Gastrocnemius medialis (tissue), 4 donors: ENCODE data around the gene CST7. TPM values are rescaled to one million over a fixed set of nuclear protein-coding genes. Genes with fewer than 3 reads are reported as not detected.

Source experiments
- ATAC-seq, 2 donors: fragments of 150-250 bp; one replicate each; pipeline ENCODE4 v1.9.1; 2016
- DNase-seq, 2 donors: peaks; one replicate each; pipeline ENCODE4 v3.0.0-alpha.2; 2019
- H3K27ac ChIP-seq, 4 donors: fragments of 200-600 bp; sonication (generic); 1 replicate in 1 of 4; 2 replicates in 3 of 4; pipeline ENCODE4 v1.5.1; 2016 to 2018; ENCODE audit warnings: mild to moderate bottlenecking in 2 of 4, moderate library complexity in 1 of 4
- H3K27me3 ChIP-seq, 3 donors: fragments of 200-600 bp; sonication (generic) in 2 of 3; 1 replicate in 1 of 3; 2 replicates in 2 of 3; pipeline versions ENCODE4 v1.5.1 to v1.6.0; 2016 to 2019; ENCODE audit warnings: mild to moderate bottlenecking in 1 of 3, moderate library complexity in 1 of 3
- H3K36me3 ChIP-seq, 2 donors: fragments of 200-600 bp; sonication (generic) in 1 of 2; one replicate each; pipeline ENCODE4 v1.5.1; 2017 to 2018
- H3K4me1 ChIP-seq, 2 donors: fragments of 200-600 bp; sonication (generic) in 1 of 2; one replicate each; pipeline ENCODE4 v1.5.1; 2016 to 2017; ENCODE audit warnings: mild to moderate bottlenecking in 2 of 2
- H3K4me3 ChIP-seq, 4 donors: fragments of 200-600 bp; sonication (generic) in 3 of 4; 1 replicate in 1 of 4; 2 replicates in 3 of 4; pipeline ENCODE4 v1.5.1; 2016 to 2019; ENCODE audit warnings: mild to moderate bottlenecking in 2 of 4
- H3K9me3 ChIP-seq, 3 donors: fragments of 200-600 bp; sonication (generic) in 2 of 3; 1 replicate in 1 of 3; 2 replicates in 2 of 3; pipeline ENCODE4 v1.5.1; 2016 to 2019
- CTCF ChIP-seq, 5 experiments: fragments of 450-650 bp in 3 of 5; fragments of 200-600 bp in 2 of 5; sonication (generic) in 2 of 5; IDR thresholded peaks in 4 of 5; conservative IDR thresholded peaks in 1 of 5; 1 replicate in 4 of 5; 2 replicates in 1 of 5; pipeline ENCODE4 v1.5.1; 2016 to 2019; ENCODE audit warnings: antibody characterized with exemption in 5 of 5, mild to moderate bottlenecking in 3 of 5, moderate library complexity in 3 of 5
- POLR2A ChIP-seq, 2 donors: fragments of 450-650 bp; IDR thresholded peaks; one replicate each; pipeline ENCODE4 v1.6.1; 2017; ENCODE audit warnings: antibody characterized with exemption in 2 of 2, mild to moderate bottlenecking in 2 of 2, moderate library complexity in 2 of 2
- in situ Hi-C, 4 donors: fragments of 200-750 bp; cut with MboI; loops; one replicate each; pipeline versions ENCODE4 v1.15.0 to v1.8.0; 2017; ENCODE audit warnings: low sequenced_read_pairs in 4 of 4
- intact Hi-C: fragments of 100-400 bp; cut with DNase I; formaldehyde crosslinking; loops from one replicate; pipeline ENCODE4 v1.15.1; 2023; ENCODE audit warnings: low total_unique reads
- total RNA-seq, 4 donors: library from RNA; depleted of rRNA; stranded (reverse); fragments of >200 nt; gene quantifications; one replicate each; pipeline versions ENCODE4 v1.1.0 to v1.2.3, GENCODE V29; 2016

Gene CST7
- total RNA-seq, 4 donors from 2014 or later = 0.91 to 1.9 (median 1.0) TPM; not detected in 1

GRCh38 chr20:24985802-24986201, 36.7 kb downstream of the CST7 start:
- DNase-seq = peak; percentile 26 to 68
- intact Hi-C loops = no loop called here
- Histone ChIP-seq H3K4me3 (no peak overlapping the region), H3K4me1 (peaks cover 45 to 46% of the 10 kb centered on the region in 2 donors), H3K27ac (peak overlapping the region; percentile 72 to 84 (median 80)), H3K36me3 (peaks cover 0 to 13% of the 10 kb centered on the region in 2 donors), H3K9me3 (no peaks in the 10 kb centered on the region), H3K27me3 (no peaks in the 10 kb centered on the region)
- peak; percentile 85 to 87 for ATAC-seq
- in situ Hi-C loops = loop anchor here (25.0 kb wide), 5 partner anchors 201 to 1349 kb away; partner anchors contain the start of genes CST3 (in 1 of the 4) and ENTPD6 (in 1 of the 4)
- TF ChIP-seq POLR2A (IDR thresholded peaks at IDR 0.05) (no peak), CTCF (IDR thresholded peaks at IDR 0.05 in 4 of 5, conservative IDR thresholded peaks at IDR 0.05 in 1 of 5) (no peak)

GRCh38 chr20:24986436-24987015, 37.5 kb downstream of the CST7 start:
- in situ Hi-C loops (loop anchor here (25.0 kb wide), 5 partner anchors 201 to 1349 kb away; partner anchors contain the start of genes CST3 (in 1 of the 4) and ENTPD6 (in 1 of the 4)), intact Hi-C loops (no loop called here)

GRCh38 chr20:24987244-24987643, 38.2 kb downstream of the CST7 start:
- no peaks in the 10 kb centered on the region for H3K9me3 ChIP-seq
- H3K36me3 ChIP-seq = peaks cover 0 to 11% of the 10 kb centered on the region in 2 donors
- no peak for ATAC-seq
- peaks cover 58 to 59% of the 10 kb centered on the region in 2 donors for H3K4me1 ChIP-seq
- H3K4me3 ChIP-seq = no peak overlapping the region
- intact Hi-C loops = no loop called here
- in situ Hi-C loops = loop anchor here (25.0 kb wide), 5 partner anchors 200 to 1350 kb away; partner anchors contain the start of genes CST3 (in 1 of the 4) and ENTPD6 (in 1 of the 4)
- no peak for DNase-seq
- no peaks in the 10 kb centered on the region for H3K27me3 ChIP-seq
- no peak for TF ChIP-seq CTCF (IDR thresholded peaks at IDR 0.05 in 4 of 5, conservative IDR thresholded peaks at IDR 0.05 in 1 of 5)
- H3K27ac ChIP-seq = no peak overlapping the region

More at GRCh38 chr20:24986436-24987015, 37.5 kb downstream of the CST7 start:
- Histone ChIP-seq H3K27ac (peak overlapping the region; percentile 72 to 84 (median 80)), H3K36me3 (peaks cover 0 to 11% of the 10 kb centered on the region in 2 donors), H3K27me3 (no peaks in the 10 kb centered on the region), H3K4me3 (no peak overlapping the region), H3K4me1 (peaks cover 53% of the 10 kb centered on the region in 2 donors), H3K9me3 (no peaks in the 10 kb centered on the region)
- ATAC-seq (no peak), DNase-seq (no peak)
- TF ChIP-seq CTCF (IDR thresholded peaks at IDR 0.05 in 4 of 5, conservative IDR thresholded peaks at IDR 0.05 in 1 of 5) (no peak), POLR2A (IDR thresholded peaks at IDR 0.05) (no peak)

- DNase-seq (no peak), ATAC-seq (no peak)
- H3K4me3 ChIP-seq = no peak overlapping the region
- H3K4me1 ChIP-seq = peaks cover 60 to 61% of the 10 kb centered on the region in 2 donors
- peak overlapping the region in 3 of 4 donors; percentile 12 to 51 (median 35) for H3K27ac ChIP-seq
- H3K36me3 ChIP-seq = peaks cover 0 to 5% of the 10 kb centered on the region in 2 donors
- H3K9me3 ChIP-seq = no peaks in the 10 kb centered on the region
- intact Hi-C loops (no loop called here), in situ Hi-C loops (loop anchor here (25.0 kb wide), 5 partner anchors 199 to 1351 kb away; partner anchors contain the start of genes CST3 (in 1 of the 4) and ENTPD6 (in 1 of the 4))
- no peaks in the 10 kb centered on the region for H3K27me3 ChIP-seq
- TF ChIP-seq POLR2A (IDR thresholded peaks at IDR 0.05) (no peak), CTCF (IDR thresholded peaks at IDR 0.05 in 4 of 5, conservative IDR thresholded peaks at IDR 0.05 in 1 of 5) (no peak)
Observed at GRCh38 chr20:24987873-24988835, 39.1 kb downstream of the CST7 start.
